NK-92 (cell line): Measurements from ENCODE around the gene CETP.

Experiments
- DNase-seq: peaks from one replicate; lab custom pipeline; 2025; ENCODE audit not compliant: unreplicated experiment; lab: John Stamatoyannopoulos, UW

CETP gene

GRCh38 chr16:57019746-57020145 is 58.0 kb downstream of the CETP start:
- DNase-seq, result no peak

- no peak for DNase-seq
These were observed 58.9 kb downstream of the CETP start for GRCh38 chr16:57020651-57021050.

- no peak for DNase-seq
These were observed 60.0 kb downstream of the CETP start for GRCh38 chr16:57021757-57022156.

- DNase-seq, result no peak
These were observed 60.7 kb downstream of the CETP start for GRCh38 chr16:57022445-57022844.

GRCh38 chr16:57023541-57024249 is 61.9 kb downstream of the CETP start:
- DNase-seq, result no peak

- no peak for DNase-seq
These were observed 63.3 kb downstream of the CETP start for GRCh38 chr16:57024894-57025680.

- no peak for DNase-seq
These were observed 64.4 kb downstream of the CETP start for GRCh38 chr16:57025941-57026777.

GRCh38 chr16:57026778-57027062 is 65.0 kb downstream of the CETP start:
- DNase-seq, result no peak

GRCh38 chr16:57027067-57027466 is 65.3 kb downstream of the CETP start:
- DNase-seq, result no peak

GRCh38 chr16:57028086-57028485 is 66.3 kb downstream of the CETP start:
- DNase-seq, result no peak

GRCh38 chr16:57029161-57030160 is 67.7 kb downstream of the CETP start:
- no peak for DNase-seq

- DNase-seq, result no peak
These were observed 68.7 kb downstream of the CETP start for GRCh38 chr16:57030346-57030902.

- DNase-seq, result no peak
These were observed 69.4 kb downstream of the CETP start for GRCh38 chr16:57031156-57031555.

- no peak for DNase-seq
These were observed 70.6 kb downstream of the CETP start for GRCh38 chr16:57032346-57032745.

- DNase-seq, result no peak
These were observed 71.2 kb downstream of the CETP start for GRCh38 chr16:57032931-57033330.
